EL (cell line): ENCODE data around the gene RPLP2.
A peak's percentile ranks its signal among the peaks of the same experiment; 100 is the strongest.

Source experiments
- DNase-seq: peaks from one replicate; pipeline ENCODE4 v3.0.0-alpha.2; 2016

RPLP2 gene

GRCh38 chr11:854601-855329 is 45.0 kb downstream of the RPLP2 start:
- no peak for DNase-seq

GRCh38 chr11:855330-855674 is 45.5 kb downstream of the RPLP2 start:
- DNase-seq = no peak

GRCh38 chr11:855796-856195 is 46.0 kb downstream of the RPLP2 start:
- no peak for DNase-seq

DNA sequence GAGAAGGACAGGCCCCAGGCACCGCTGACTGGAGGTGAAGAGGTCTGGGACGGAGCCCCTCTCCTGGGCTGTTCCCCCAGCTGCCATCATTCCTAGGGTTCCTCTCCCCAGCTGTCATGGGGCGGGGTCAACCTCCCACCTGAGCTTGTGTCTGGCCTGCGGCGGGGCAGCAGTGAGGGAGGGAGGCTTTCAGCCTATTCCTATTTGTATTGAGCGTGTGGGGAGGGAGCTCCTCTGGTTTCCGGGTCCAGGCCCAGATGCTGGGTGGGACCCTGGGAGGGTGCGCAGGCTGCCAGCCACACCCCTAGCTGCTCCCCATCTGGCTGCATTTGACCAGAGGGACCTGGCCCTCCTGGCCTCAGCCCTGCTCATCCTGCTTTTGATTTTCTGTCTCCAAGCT is 46.6 kb downstream of the RPLP2 start:
- no peak for DNase-seq

GRCh38 chr11:858053-858761 is 48.4 kb downstream of the RPLP2 start:
- no peak for DNase-seq

DNA sequence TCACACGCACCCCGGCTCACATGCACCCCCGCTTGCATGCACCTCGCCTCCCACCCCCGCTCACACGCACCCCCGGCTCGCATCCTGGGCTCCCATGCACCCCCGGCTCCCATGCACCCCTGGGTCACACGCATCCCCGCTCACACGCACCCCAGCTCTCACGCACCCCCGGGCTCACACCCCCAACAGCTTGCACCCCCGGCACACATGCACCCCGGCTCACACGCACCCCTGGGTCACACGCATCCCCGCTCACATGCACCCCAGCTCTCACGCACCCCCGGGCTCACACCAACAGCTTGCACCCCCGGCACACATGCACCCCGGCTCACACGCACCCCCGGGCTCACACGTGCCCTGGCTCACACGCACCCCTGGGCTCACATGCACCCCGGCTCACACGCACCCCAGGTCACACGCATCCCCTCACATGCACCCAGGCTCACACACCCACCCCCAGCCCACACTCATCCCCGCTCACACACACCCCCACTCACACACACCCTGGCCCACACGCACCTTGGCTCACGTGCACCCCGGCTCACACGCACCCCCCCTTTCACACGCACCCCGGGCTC is 49.1 kb downstream of the RPLP2 start:
- no peak for DNase-seq

GRCh38 chr11:859394-860131 is 49.8 kb downstream of the RPLP2 start:
- peak; percentile 58 for DNase-seq

DNA sequence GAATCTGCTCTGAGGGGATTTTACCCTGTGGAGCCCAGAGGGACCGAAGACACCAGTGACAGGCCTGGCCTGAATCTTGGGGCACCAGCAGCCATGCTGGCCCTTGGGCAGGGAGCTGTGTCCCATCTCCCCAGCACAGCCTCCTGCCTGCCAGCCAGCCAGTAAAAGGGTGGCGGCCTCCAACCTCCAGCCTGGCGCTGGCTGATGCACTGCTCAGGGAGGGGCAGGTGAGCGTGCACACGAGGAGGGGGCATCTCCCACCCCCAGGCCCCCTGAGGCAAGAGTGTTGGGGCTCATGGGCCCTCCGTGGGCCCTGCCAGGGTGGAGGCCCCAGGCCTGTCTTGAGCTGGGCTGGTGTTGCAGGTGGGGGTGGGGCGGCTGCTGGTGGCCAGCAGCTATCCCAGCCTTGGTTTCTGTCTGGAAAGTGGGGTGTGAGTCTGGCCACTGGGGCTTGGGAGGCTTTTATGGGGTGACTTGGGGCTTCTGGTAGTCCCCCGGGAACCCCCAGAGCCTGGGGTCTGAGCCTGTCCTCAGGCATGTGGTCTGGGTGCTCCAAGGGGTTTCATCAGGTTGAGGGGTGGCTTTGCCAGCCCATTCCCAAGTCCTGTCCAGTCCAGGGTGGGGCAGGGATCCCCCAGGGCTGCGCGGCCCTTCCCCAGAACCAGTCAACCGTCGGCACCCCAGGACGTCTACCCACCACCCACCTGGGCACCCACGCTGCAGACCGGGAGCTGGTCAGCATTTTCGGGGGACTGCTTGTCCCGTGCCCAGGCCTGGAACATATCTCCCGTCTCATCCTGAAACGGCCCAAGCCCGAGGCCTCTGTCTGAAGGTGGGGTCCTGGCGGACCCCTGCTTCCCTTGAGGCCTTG is 50.7 kb downstream of the RPLP2 start:
- DNase-seq = no peak

DNA sequence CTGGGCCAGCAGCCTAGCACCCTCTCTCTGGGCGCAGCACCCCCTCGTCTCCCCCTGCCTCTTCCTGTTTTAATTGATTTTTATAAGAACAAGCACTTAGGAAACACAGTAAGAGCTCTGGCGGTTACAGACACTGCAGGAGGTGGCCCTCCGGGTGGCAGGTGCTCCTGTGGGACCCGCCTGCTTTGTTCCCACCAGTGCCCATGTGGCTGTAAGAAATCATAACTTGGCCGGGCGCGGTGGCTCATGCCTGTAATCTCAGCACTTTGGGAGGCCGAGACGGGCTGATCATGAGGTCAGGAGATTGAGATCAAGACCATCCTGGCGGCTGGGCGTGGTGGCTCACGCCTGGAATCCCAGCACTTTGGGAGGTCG is 51.3 kb downstream of the RPLP2 start:
- no peak for DNase-seq

- DNase-seq = no peak
Observed at GRCh38 chr11:862081-862661, 52.4 kb downstream of the RPLP2 start.
